ENCODE results near the gene SAMHD1.
A peak's percentile ranks its signal among the peaks of the same experiment; 100 is the strongest.

Gene SAMHD1

GRCh38 chr20:36859282-36859555, 92.3 kb downstream of the SAMHD1 start:
- TF ChIP-seq CTCF (conservative IDR thresholded peaks at IDR 0.05; ENCODE audit: control insufficient read depth, insufficient read depth, low read depth, low read length): no peak
- H3K4me3 ChIP-seq (ENCODE audit: control insufficient read depth, low read depth, low read length): no peak overlapping the region
- DNase-seq (ENCODE audit: low read depth): no peak

- DNase-seq (ENCODE audit: low read depth): peak; percentile 52
- no peak overlapping the region for H3K4me3 ChIP-seq (ENCODE audit: control insufficient read depth, low read depth, low read length)
- TF ChIP-seq CTCF (conservative IDR thresholded peaks at IDR 0.05; ENCODE audit: control insufficient read depth, insufficient read depth, low read depth, low read length): no peak
Observed at GRCh38 chr20:36856691-36857635, 94.5 kb downstream of the SAMHD1 start.

- DNase-seq (ENCODE audit: low read depth): peak; percentile 57
- H3K4me3 ChIP-seq (ENCODE audit: control insufficient read depth, low read depth, low read length): no peak overlapping the region
- no peak for TF ChIP-seq CTCF (conservative IDR thresholded peaks at IDR 0.05; ENCODE audit: control insufficient read depth, insufficient read depth, low read depth, low read length)
Observed at GRCh38 chr20:36856195-36856594, 95.3 kb downstream of the SAMHD1 start.

GRCh38 chr20:36855241-36855657, 96.3 kb downstream of the SAMHD1 start:
- no peak for TF ChIP-seq CTCF (conservative IDR thresholded peaks at IDR 0.05; ENCODE audit: control insufficient read depth, insufficient read depth, low read depth, low read length)
- DNase-seq (ENCODE audit: low read depth): peak; percentile 49
- H3K4me3 ChIP-seq (ENCODE audit: control insufficient read depth, low read depth, low read length): no peak overlapping the region

GRCh38 chr20:36854348-36855240, 96.9 kb downstream of the SAMHD1 start:
- TF ChIP-seq CTCF (conservative IDR thresholded peaks at IDR 0.05; ENCODE audit: control insufficient read depth, insufficient read depth, low read depth, low read length): no peak
- DNase-seq (ENCODE audit: low read depth): peak; percentile 42
- H3K4me3 ChIP-seq (ENCODE audit: control insufficient read depth, low read depth, low read length): no peak overlapping the region

- no peak for TF ChIP-seq CTCF (conservative IDR thresholded peaks at IDR 0.05; ENCODE audit: control insufficient read depth, insufficient read depth, low read depth, low read length)
- no peak for DNase-seq (ENCODE audit: low read depth)
- H3K4me3 ChIP-seq (ENCODE audit: control insufficient read depth, low read depth, low read length): no peak overlapping the region
Observed at GRCh38 chr20:36852187-36852586, 99.3 kb downstream of the SAMHD1 start.
